ENCODE results near the gene PRDM16.
A peak's percentile ranks its signal among the peaks of the same experiment; 100 is the strongest.

PRDM16 gene

GRCh38 chr1:3183411-3183810, 114.4 kb downstream of the PRDM16 start:
- DNase-seq (ENCODE audit: low spot score) = no peak

DNA sequence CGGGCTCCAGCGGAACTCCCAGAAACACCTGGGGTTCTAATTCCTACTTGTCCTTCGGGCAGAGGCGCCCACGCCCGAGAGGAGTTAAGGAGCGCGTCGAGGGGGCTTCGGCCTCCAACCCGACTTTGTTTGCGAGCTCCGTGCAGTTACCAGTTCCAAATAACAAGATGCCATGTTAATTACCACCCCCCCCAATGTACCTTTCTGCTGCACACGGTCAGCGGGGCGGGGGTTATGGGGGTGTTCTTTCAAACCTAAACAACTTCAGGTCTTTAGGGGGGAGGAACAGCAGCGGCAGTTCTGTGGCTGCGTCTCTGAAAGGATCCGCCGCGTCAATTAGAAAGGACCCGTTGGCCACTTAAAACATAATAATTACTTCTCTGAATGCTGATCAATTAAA, 114.8 kb downstream of the PRDM16 start:
- DNase-seq (ENCODE audit: low spot score) = no peak

DNA sequence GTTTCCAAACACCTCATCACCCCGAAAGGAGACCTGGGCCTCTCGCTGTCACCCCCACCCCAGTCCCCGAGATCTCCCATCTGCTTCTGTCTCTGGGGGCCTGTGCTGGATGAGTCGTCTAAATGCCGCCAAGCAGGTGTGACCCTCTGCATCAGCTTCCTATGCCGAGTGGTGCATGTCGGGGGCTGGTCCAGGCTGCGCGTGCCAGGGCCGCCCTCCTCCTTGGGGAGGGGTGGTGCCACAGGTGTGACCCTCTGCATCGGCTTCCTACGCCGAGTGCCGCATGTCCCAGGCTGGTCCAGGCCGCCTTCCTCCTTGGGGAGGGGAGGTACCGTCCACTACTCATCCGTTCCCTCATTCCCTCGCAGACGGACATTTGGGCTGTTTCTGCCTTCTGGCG, 115.7 kb downstream of the PRDM16 start:
- DNase-seq (ENCODE audit: low spot score) = no peak

GRCh38 chr1:3185896-3186525, 117.0 kb downstream of the PRDM16 start:
- DNase-seq (ENCODE audit: low spot score) = no peak

- DNase-seq (ENCODE audit: low spot score) = peak; percentile 11
Observed at GRCh38 chr1:3186526-3186921, 117.5 kb downstream of the PRDM16 start.

DNA sequence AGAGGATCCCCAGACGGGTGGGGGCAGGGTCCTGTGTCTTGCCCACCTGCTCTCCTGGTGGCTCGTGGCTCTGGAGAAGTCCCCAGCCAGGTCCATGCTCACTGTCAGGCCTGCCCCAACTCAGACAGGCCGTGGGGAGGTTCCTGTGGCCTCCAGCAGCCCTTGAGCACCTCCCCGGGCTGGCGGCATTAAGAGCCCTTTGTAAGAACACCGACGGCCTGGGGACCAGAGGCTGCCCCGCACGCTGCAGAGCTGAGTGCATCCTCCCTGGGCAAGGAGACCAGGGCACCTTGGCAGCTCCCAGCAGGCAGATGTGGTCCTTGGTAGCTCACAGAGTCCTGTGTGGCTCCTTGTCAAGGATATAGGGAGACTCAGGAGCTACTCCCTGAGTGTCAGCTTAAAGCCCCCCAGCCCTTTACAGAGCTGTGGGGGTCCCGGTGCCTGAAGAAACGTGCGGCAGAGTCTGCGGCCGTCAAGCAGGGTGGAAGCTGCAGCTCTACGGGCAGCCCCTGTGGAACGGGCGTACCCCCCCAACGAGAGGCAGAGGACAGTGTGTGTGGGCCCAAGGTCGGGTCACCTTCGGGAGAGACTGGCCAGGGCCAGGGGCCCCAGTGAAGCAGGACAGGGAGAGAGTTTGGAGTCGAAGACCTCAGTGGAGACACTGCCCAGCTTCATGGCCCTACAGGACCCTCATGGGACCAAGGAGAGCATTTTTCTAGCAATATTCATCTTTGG, 118.6 kb downstream of the PRDM16 start:
- no peak for DNase-seq (ENCODE audit: low spot score)

DNA sequence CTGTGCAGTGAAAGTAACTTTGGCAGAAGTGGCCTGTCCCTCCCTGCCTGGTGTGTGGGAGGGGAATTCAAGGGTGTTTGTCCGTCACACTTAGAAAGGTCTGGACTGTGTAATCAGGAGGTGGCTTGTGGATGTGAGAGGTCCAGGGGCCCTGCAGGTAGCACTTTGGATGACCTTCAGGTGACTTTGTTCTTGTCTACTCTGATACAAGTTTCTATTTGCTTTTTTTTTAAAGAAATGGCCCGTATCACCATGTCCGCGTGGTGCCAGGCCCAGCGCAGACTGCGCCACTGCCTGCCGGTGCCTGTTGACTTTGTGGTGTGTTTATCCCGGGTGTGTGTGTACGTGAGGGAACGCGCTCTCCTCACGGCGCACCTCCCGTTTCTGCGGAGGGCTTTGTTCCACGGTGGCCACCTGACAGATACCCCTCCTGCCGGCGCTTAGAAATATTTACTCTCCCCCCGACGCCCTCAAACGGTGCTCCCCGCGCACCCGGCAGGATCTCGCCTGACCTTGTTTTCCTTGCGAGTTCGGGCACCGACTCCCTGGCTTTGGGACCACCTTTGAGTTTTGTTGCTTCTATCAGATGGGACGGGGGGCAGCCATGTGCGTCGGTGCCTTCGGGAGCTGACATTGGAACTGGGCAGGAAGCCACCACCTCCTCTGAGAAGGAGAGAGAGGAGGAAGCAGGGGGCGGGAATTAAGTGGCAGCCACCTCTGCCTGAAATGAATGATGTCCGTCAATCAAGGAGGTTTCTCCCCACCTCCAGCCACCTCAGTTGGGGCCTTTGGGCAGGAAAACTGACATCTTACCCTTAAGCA, 119.4 kb downstream of the PRDM16 start:
- DNase-seq (ENCODE audit: low spot score) = no peak

DNA sequence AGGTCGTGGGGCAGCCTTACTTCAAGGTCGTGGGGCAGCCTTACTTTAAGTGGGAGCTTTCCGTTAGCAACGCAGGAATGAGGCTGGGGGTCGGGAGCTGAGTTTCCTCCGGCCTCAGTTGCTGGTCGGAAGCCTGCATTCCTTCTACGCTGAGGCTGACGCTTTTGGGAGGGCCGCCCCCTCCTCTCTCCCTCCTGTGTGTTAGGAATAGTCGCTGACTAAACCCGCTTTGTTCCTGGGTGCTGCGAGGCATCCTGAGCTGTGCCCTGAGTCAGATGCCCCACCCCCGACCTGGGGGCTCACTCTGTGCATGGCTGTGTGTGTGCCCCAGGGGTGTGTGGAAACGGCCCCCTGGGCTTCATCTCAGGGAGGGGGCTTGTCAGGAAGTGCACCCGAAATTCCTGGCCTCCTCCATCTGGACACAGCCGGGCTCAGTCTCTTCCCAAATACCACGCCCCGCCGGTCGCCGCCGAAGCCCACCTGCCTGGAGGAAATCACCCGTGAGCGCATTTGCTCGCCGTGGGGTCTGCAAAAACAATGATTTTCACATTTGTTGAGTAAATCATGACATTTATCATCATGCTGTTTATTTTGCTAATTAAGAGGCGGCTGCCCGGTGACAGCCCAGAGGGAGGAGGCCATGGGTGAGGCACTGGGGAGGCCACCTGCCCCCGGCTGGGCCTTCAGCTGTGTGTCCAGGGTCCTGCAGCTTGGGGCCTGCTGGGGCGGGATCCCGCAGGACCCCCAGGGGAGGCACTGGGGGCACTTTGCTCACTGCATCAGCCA, 121.4 kb downstream of the PRDM16 start:
- DNase-seq (ENCODE audit: low spot score) = no peak

DNA sequence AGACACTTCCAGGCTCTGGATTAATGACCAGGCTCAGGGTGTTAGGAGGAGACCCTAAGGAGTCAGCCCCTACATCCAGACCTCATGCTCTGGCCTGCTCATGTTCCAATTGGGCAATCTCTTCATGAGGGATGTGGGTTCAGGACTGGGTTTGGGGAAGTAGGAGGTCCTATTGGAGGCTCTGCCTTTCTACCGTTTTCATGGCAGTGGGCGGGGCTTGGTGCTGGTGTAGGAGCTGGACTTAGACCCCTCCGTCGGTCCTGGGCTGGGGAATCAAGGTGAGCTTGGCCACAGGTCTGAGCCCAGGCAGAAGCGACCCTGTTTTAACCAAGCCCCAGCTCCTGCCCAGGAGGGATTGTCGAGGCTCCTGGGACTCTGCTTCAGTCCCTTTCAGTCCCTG, 123.4 kb downstream of the PRDM16 start:
- DNase-seq (ENCODE audit: low spot score) = no peak

DNA sequence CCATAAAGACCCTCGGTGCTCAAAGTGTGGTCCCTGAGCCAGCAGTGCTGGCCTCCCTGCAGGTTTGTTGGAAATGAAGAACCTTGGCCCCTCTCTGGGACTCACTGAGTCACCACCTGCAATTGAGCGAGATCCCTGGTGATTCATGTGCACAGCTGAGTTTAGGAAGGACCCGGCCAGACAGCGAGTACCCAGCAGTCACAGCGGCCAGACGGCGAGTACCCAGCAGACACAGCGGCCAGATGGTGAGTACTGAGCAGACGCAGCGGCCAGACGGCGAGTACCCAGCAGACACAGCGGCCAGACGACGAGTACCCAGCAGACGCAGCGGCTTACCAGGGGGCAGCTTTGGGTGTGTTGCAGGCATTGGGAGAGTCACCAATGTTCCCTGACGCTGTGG, 123.8 kb downstream of the PRDM16 start:
- DNase-seq (ENCODE audit: low spot score) = peak; percentile 30

GRCh38 chr1:3193811-3194210, 124.8 kb downstream of the PRDM16 start:
- no peak for DNase-seq (ENCODE audit: low spot score)

GRCh38 chr1:3194760-3195479, 125.9 kb downstream of the PRDM16 start:
- DNase-seq (ENCODE audit: low spot score) = no peak

GRCh38 chr1:3195480-3195815, 126.4 kb downstream of the PRDM16 start:
- DNase-seq (ENCODE audit: low spot score) = no peak

DNA sequence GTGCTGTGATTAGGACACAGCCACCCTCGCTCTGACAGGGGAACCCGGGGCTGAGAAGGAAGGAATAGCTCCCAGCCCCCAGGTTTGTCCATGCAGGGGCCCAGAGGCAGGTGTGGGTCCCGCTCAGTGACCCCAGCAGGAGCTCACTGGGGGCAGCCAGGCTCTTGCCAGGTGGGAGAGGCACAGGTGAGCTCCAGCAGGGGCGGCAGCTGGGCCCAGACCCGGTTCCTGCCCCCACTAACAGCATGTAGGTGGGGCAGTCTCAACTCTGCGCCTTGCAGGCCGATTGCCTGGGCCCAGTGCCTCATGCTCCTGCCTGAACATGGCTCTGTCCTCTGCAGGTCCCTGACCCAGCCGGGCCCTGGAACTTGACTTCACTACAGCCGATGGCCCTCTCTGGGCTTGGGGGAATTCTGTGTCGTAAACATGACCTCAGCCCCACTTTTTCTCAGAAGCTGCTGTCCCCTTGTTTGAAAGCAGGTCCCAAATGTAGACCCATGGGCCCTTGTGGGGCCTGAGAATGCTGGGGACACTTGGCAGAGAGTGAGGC, 127.0 kb downstream of the PRDM16 start:
- no peak for DNase-seq (ENCODE audit: low spot score)

DNA sequence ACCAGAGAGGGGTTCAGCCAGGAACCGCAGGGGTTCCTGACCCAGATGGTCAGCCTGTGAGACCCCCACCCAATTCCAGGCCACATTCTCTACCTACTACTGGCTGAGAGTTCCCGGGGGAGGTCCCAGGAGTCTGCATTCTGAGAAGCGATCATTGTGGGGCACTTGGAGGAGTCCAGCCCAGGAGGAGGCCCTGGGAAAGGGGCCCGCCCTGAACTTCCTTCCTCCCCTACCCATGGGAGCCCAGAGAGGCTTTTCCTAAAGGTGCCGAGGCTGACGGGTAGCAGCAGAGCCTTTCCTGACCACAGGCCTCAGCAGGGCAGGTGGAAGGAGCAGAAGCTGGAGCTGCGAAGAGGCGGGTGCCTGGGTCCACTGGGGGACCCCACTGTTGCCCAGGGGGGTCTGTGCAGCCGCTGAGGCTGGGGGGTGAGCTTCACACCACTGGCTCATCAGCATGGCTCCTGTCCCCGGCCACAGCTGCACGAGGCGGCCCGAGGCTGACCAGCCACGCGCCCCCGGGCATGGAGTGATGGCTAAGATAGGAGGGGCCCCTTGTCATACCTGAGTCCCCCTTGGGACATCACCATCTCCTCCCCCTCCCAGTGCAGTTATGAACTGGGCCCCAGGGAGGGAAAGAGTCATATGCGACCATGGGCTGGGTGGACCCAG, 127.7 kb downstream of the PRDM16 start:
- DNase-seq (ENCODE audit: low spot score) = no peak

- no peak for DNase-seq (ENCODE audit: low spot score)
Observed at GRCh38 chr1:3197781-3198316, 128.8 kb downstream of the PRDM16 start.

DNA sequence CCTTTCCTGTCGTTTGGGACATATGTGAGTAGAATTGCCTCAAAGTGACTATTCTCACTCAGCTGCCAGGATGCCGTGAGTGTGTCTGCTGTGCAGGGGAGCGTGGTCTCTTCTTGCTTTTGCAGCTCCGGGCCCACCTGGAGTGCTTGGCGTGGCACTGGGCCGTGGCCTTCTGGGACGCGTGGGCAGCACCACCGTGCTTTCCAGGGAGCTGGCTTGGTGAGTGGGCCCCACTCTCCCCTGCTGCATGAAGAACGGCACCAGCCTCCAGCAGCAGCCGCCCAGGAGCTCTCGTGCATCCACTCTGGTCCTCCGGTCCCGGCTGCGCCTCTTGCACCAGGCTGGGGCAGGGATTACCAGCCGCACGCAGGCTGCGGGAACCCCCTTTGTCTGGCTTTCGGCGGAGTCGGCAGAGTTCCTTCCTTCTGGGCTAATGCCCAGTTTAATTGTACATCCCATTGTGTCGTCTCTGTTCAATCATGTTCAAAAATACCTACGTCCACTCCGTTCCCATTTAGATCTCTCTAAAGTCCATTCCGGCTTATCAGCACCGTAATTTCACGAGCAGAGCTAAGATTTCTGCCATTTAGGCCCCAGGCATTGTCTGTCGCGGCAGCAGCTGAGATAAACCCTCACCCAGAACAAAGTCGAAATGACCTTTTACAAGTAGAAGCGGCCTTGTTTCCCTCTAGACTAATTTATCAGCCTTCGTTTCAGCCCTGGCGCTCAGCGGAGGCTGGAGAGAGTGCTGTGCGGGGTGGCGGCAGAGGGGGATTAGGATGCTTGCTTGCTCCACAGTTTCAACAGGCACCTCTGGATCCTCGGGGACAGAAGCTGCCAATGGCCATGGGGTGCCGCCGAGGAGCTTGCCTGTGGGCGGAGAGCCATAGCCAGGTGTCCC, 129.6 kb downstream of the PRDM16 start:
- DNase-seq (ENCODE audit: low spot score) = no peak

DNA sequence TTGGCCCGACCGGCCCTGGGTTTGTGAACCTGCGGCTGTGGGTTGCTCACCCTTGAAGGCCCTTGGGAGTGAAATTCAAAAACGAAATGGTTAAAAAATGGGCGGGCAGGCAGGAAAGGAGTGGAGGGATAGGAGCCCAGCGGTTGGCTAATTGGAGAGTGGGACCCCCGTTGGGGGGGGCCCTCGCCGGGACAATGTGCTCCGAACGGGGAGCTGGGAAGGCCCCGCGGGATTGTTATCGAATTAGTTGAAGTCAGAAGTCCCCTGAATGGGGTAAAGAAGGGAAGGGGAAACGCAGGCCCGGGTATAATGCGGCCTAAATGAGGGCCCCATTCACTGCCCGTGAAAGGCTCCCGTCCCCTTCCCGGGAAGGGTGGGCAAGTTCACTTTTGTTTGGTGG, 135.7 kb downstream of the PRDM16 start:
- no peak for DNase-seq (ENCODE audit: low spot score)

GRCh38 chr1:3205815-3206214, 136.8 kb downstream of the PRDM16 start:
- no peak for DNase-seq (ENCODE audit: low spot score)

GRCh38 chr1:3206696-3207095, 137.7 kb downstream of the PRDM16 start:
- no peak for DNase-seq (ENCODE audit: low spot score)

Data from RKO (cell line).